OCI-LY7 (cell line): ENCODE data around the gene ACKR2. TPM values are rescaled to one million over a fixed set of nuclear protein-coding genes. Genes with fewer than 3 reads are reported as not detected.

Experiments used
- BruUV-seq: library from RNA; stranded (reverse); fragments of 400-500 nt; replicated peaks from 2 replicates; lab custom pipeline; 2021; lab: Mats Ljungman, UMichigan
- CTCF ChIA-PET: fragments of 300-600 bp; sonication (Branson Sonifier 250); formaldehyde crosslinking; loops from one replicate; lab custom pipeline; 2022; ENCODE audit warnings: antibody characterized with exemption; ENCODE audit not compliant: unreplicated experiment; lab: Charles Lee
- POLR2A ChIA-PET: fragments of 300-600 bp; sonication (Branson Sonifier 250); formaldehyde crosslinking; loops from one replicate; lab custom pipeline; 2022; ENCODE audit warnings: antibody characterized with exemption; lab: Charles Lee
- DNase-seq: peaks from one replicate; pipeline ENCODE4 v3.0.0-alpha.2; 2015; ENCODE audit warnings: low spot score
- H2AFZ ChIP-seq: fragments of 200-600 bp; sonication (generic), shearing (Covaris generic); 2 replicates; pipeline ENCODE4 v1.6.1; 2014; ENCODE audit warnings: mild to moderate bottlenecking, antibody characterized with exemption, low read length, moderate library complexity
- H3K27ac ChIP-seq: fragments of 200-600 bp; sonication (generic); 2 replicates; pipeline ENCODE4 v1.5.1; 2014; ENCODE audit warnings: mixed run types, low read depth, mild to moderate bottlenecking, moderate library complexity, low read length, inconsistent platforms; ENCODE audit not compliant: poor library complexity, severe bottlenecking
- H3K36me3 ChIP-seq: fragments of 200-600 bp; sonication (generic); 2 replicates; pipeline ENCODE4 v1.6.1; 2014; ENCODE audit warnings: mild to moderate bottlenecking, antibody characterized with exemption, low read length, moderate library complexity, mixed read lengths; ENCODE audit not compliant: insufficient read depth
- H3K4me1 ChIP-seq: fragments of 200-600 bp; sonication (generic); 2 replicates; pipeline ENCODE4 v1.5.1; 2014; ENCODE audit warnings: mild to moderate bottlenecking, low read length; ENCODE audit not compliant: insufficient read depth, poor library complexity, severe bottlenecking
- H3K4me2 ChIP-seq: fragments of 200-600 bp; sonication (generic); 2 replicates; pipeline ENCODE4 v1.6.1; 2014; ENCODE audit warnings: mild to moderate bottlenecking, low read length
- H3K4me3 ChIP-seq: fragments of 200-600 bp; sonication (generic); 2 replicates; pipeline ENCODE4 v1.5.1; 2014; ENCODE audit warnings: mild to moderate bottlenecking, low read depth, low read length; ENCODE audit not compliant: poor library complexity, severe bottlenecking
- H3K79me2 ChIP-seq: fragments of 200-600 bp; sonication (generic); 2 replicates; pipeline ENCODE4 v1.6.1; 2016; ENCODE audit warnings: low read depth, mild to moderate bottlenecking, low read length, moderate library complexity, mixed read lengths; ENCODE audit not compliant: insufficient read depth
- H3K9me2 ChIP-seq: fragments of 200-600 bp; sonication (generic); 2 replicates; pipeline ENCODE4 v1.6.1; 2016; ENCODE audit warnings: mild to moderate bottlenecking, low read length, mixed read lengths; ENCODE audit not compliant: insufficient read depth
- H3K9me3 ChIP-seq: fragments of 200-600 bp; sonication (generic); 2 replicates; pipeline ENCODE4 v1.6.1; 2014; ENCODE audit warnings: mild to moderate bottlenecking, mixed run types, low read length, mixed read lengths
- H4K20me1 ChIP-seq: fragments of 200-600 bp; sonication (generic); 2 replicates; pipeline ENCODE4 v1.6.1; 2014; ENCODE audit warnings: mild to moderate bottlenecking, antibody characterized with exemption, low read length, moderate library complexity, mixed read lengths; ENCODE audit not compliant: insufficient read depth
- CTCF ChIP-seq: fragments of 200-600 bp; sonication (generic); conservative IDR thresholded peaks from 2 replicates; pipeline ENCODE4 v1.5.1; 2014; ENCODE audit warnings: mild to moderate bottlenecking, antibody characterized with exemption, low read length, moderate library complexity, mixed read lengths
- EZH2phosphoT487 ChIP-seq: fragments of 200-600 bp; sonication (generic); IDR thresholded peaks from 2 replicates; pipeline ENCODE4 v1.6.1; 2018; ENCODE audit warnings: low read depth, borderline replicate concordance, mild to moderate bottlenecking, mixed run types, antibody characterized with exemption, low read length, moderate library complexity, mixed read lengths
- intact Hi-C: fragments of 100-400 bp; cut with micrococcal nuclease; formaldehyde crosslinking; loops from one replicate; pipeline ENCODE4 v1.10.0; 2022; ENCODE audit not compliant: unreplicated experiment
- total RNA-seq, 2 experiments: library from RNA; depleted of rRNA in 1 of 2; stranded (reverse); fragments of >200 nt in 1 of 2; shearing (Covaris generic) in 1 of 2; gene quantifications; 2 replicates each; pipeline ENCODE4 v1.2.3, GENCODE V29; 2014 to 2022

The ACKR2 gene
- total RNA-seq, 2 experiments from 2014 or later: 2.9 TPM; not detected in 1

GRCh38 chr3:42841332-42841731 lies 32.1 kb downstream of the ACKR2 start:
- CTCF ChIA-PET: no interaction called here
- POLR2A ChIA-PET: no interaction called here
- Histone ChIP-seq H4K20me1 (no peaks in the 10 kb centered on the region), H3K36me3 (no peaks in the 10 kb centered on the region), H3K4me3 (no peak overlapping the region), H3K4me2 (no peak overlapping the region), H2AFZ (no peak overlapping the region), H3K4me1 (no peaks in the 10 kb centered on the region), H3K79me2 (no peaks in the 10 kb centered on the region), H3K27ac (no peak overlapping the region), H3K9me3 (no peaks in the 10 kb centered on the region), H3K9me2 (no peaks in the 10 kb centered on the region)
- TF ChIP-seq CTCF (no peak), EZH2phosphoT487 (no peak)
- no TSS peak for BruUV-seq
- intact Hi-C loops: no loop called here
- DNase-seq: no peak

DNA sequence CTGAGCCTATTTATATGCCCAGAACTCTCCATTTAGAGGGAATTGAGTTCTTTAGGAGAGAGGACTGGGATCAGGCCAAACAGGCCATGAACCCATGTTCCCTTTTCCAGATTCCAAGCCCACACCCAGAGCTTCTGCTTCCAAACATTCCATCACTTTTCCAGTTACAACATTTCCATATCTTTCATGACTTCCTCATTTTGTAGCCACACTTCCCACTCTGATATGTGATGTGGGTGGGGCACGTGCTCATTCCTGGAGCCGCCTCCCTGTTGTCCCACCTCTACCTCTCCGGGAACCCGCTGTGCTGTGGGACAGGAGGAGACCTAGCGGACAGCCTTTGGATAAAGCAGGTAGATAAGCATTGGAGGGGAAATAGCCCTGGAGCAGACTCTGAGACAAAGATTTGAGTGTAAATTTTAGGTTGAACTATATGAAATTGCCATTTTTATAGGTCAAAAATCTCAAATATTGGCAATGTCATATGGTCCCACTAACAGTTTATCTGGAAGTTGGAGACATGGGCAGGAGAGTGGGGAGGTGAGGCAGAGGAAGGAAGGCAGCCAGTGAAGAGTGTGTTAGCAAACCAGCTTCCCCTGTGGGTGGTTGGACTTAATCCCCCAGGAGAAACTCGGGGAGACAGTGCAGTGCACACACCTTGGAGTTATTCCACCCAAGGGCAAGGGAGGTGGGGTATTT lies 34.6 kb downstream of the ACKR2 start:
- intact Hi-C loops: no loop called here
- TF ChIP-seq EZH2phosphoT487 (no peak), CTCF (no peak)
- H3K9me3 ChIP-seq: no peaks in the 10 kb centered on the region
- H3K4me2 ChIP-seq: no peak overlapping the region
- H3K79me2 ChIP-seq: no peaks in the 10 kb centered on the region
- no TSS peak for BruUV-seq
- no peak overlapping the region for H2AFZ ChIP-seq
- H3K4me3 ChIP-seq: no peak overlapping the region
- ChIA-PET CTCF (interaction anchor here (1.1 kb wide), 1 partner anchor 15 kb away, joined by 4 read pairs; no protein-coding TSS in a partner anchor), POLR2A (no interaction called here)
- DNase-seq: no peak
- peaks cover 13% of the 10 kb centered on the region for H3K4me1 ChIP-seq
- H3K36me3 ChIP-seq: no peaks in the 10 kb centered on the region
- no peak overlapping the region for H3K27ac ChIP-seq
- no peaks in the 10 kb centered on the region for H4K20me1 ChIP-seq
- no peaks in the 10 kb centered on the region for H3K9me2 ChIP-seq

GRCh38 chr3:42844412-42844713 lies 35.1 kb downstream of the ACKR2 start:
- TF ChIP-seq CTCF (no peak), EZH2phosphoT487 (no peak)
- BruUV-seq: no TSS peak
- Histone ChIP-seq H3K79me2 (no peaks in the 10 kb centered on the region), H3K4me1 (peaks cover 13% of the 10 kb centered on the region), H4K20me1 (no peaks in the 10 kb centered on the region), H3K4me2 (no peak overlapping the region), H3K36me3 (no peaks in the 10 kb centered on the region), H3K9me2 (no peaks in the 10 kb centered on the region), H3K27ac (no peak overlapping the region), H3K9me3 (no peaks in the 10 kb centered on the region), H3K4me3 (no peak overlapping the region), H2AFZ (no peak overlapping the region)
- POLR2A ChIA-PET: no interaction called here
- no peak for DNase-seq
- intact Hi-C loops: no loop called here
- CTCF ChIA-PET: interaction anchor here (1.1 kb wide), 1 partner anchor 15 kb away, joined by 4 read pairs; no protein-coding TSS in a partner anchor
